Measurements from ENCODE around the gene TEX54. TPM values are rescaled to one million over a fixed set of nuclear protein-coding genes. Genes with fewer than 3 reads are reported as not detected.

Gene TEX54
- total and polyA plus RNA-seq, 2 of the 13 experiments (the other 11 are each of a cell fraction or from before 2014, with no cell fraction given) = not detected

GRCh38 chr11:62880803-62881578 is 48.4 kb upstream of the TEX54 start, which contains the start of gene SLC3A2 (continued):
- TF ChIP-seq HNRNPL (IDR thresholded peaks at IDR 0.05; ENCODE audit: low read depth, low read length) (peak; percentile 68; the same call in 1 of the 2 replicates), RXRB (CRISPR knock-in tag; IDR thresholded peaks at IDR 0.05; ENCODE audit: borderline replicate concordance) (peak; percentile 38), AHR (CRISPR knock-in tag; IDR thresholded peaks at IDR 0.05) (peak; percentile 72; the same call in 1 of the 2 replicates), NR2F6 (IDR thresholded peaks at IDR 0.05) (no peak), NR2F6 (CRISPR knock-in tag; IDR thresholded peaks at IDR 0.05) (peak; percentile 52), ZFP36L2 (CRISPR knock-in tag; IDR thresholded peaks at IDR 0.05) (no peak), PHF5A (CRISPR knock-in tag; IDR thresholded peaks at IDR 0.05; ENCODE audit: low read depth, unreplicated experiment) (peak; percentile 34), ZNF513 (CRISPR knock-in tag; conservative IDR thresholded peaks at IDR 0.05) (no peak), SOX13 (IDR thresholded peaks at IDR 0.05) (no peak), SOX13 (CRISPR knock-in tag; conservative IDR thresholded peaks at IDR 0.05 in 1 of 2, IDR thresholded peaks at IDR 0.05 in 1 of 2) (peak in 1 of 2 experiments; percentile 44; a peak in 1 of 4 replicates), ZMYM2 (CRISPR knock-in tag; IDR thresholded peaks at IDR 0.05) (0 out of 2 replicates have a peak, but pooled peaks have one; percentile 6), NRL (CRISPR knock-in tag; IDR thresholded peaks at IDR 0.05; ENCODE audit: borderline replicate concordance) (no peak), ZNF614 (CRISPR knock-in tag; IDR thresholded peaks at IDR 0.05; ENCODE audit: borderline replicate concordance) (0 out of 2 replicates have a peak, but pooled peaks have one; percentile 19), PCBP1 (IDR thresholded peaks at IDR 0.05; ENCODE audit: borderline replicate concordance, low read depth, low read length) (no peak; the same call in 1 of the 2 replicates), HDAC2 (CRISPR knock-in tag; IDR thresholded peaks at IDR 0.05) (peak; percentile 31), HOXA3 (CRISPR knock-in tag; IDR thresholded peaks at IDR 0.05) (peak; percentile 61; the same call in 1 of the 2 replicates), ONECUT2 (CRISPR knock-in tag; IDR thresholded peaks at IDR 0.05) (0 out of 2 replicates have a peak, but pooled peaks have one; percentile 9), KIAA2018 (CRISPR knock-in tag; IDR thresholded peaks at IDR 0.05; ENCODE audit: borderline replicate concordance) (peak; percentile 70; the same call in 1 of the 2 replicates), POGZ (CRISPR knock-in tag; IDR thresholded peaks at IDR 0.05) (no peak; the same call in 1 of the 2 replicates), HNF4A (CRISPR knock-in tag; IDR thresholded peaks at IDR 0.05) (peak; percentile 56), ZNF747 (CRISPR knock-in tag; IDR thresholded peaks at IDR 0.05; ENCODE audit: borderline replicate concordance) (peak; percentile 48; the same call in 1 of the 2 replicates)
